Thyroid gland (tissue), 4 donors: Measurements from ENCODE around the gene GDF11. TPM values are rescaled to one million over a fixed set of nuclear protein-coding genes. Genes with fewer than 3 reads are reported as not detected.

Experiments
- DNase-seq, 2 donors: peaks; one replicate each; pipeline ENCODE4 v3.0.0-alpha.2; 2019
- H3K27ac ChIP-seq, 3 donors: fragments of 200-600 bp; sonication (generic); 1 replicate in 2 of 3; 2 replicates in 1 of 3; pipeline ENCODE4 v1.5.1; 2016 to 2019; ENCODE audit warnings: mild to moderate bottlenecking in 1 of 3, moderate library complexity in 1 of 3
- H3K27me3 ChIP-seq: fragments of 200-600 bp; sonication (generic); one replicate; pipeline ENCODE4 v1.5.1; 2019
- H3K36me3 ChIP-seq, 2 donors: fragments of 200-600 bp; sonication (generic); one replicate each; pipeline ENCODE4 v1.5.1; 2016 to 2019
- H3K4me1 ChIP-seq, 2 donors: fragments of 200-600 bp; sonication (generic); one replicate each; pipeline ENCODE4 v1.5.1; 2017 to 2019
- H3K4me3 ChIP-seq, 3 donors: fragments of 200-600 bp; sonication (generic); replicated peaks in 1 of 3; 1 replicate in 2 of 3; 2 replicates in 1 of 3; pipeline ENCODE4 v1.5.1; 2016; ENCODE audit warnings: mild to moderate bottlenecking in 1 of 3
- H3K9me3 ChIP-seq: fragments of 200-600 bp; sonication (generic); one replicate; pipeline ENCODE4 v1.5.1; 2017
- POLR2A ChIP-seq, 2 donors: fragments of 450-650 bp; IDR thresholded peaks; one replicate each; pipeline ENCODE4 v1.6.1; 2017; ENCODE audit warnings: antibody characterized with exemption in 2 of 2, mild to moderate bottlenecking in 2 of 2, moderate library complexity in 1 of 2
- WGBS, 2 donors: methylation state at CpG; one replicate each; pipeline ENCODE4 v1.1.5; 2017; 5-methylcytosine and 5-hydroxymethylcytosine counted together
- intact Hi-C: fragments of 100-400 bp; cut with DNase I; formaldehyde crosslinking; loops from one replicate; pipeline ENCODE4 v1.15.1; 2023
- total RNA-seq, 4 donors: library from RNA; depleted of rRNA; stranded (reverse); fragments of >200 nt; gene quantifications; one replicate each; pipeline ENCODE4 v1.2.3, GENCODE V29; 2016
- TF ChIP-seq, protein P1 (sequence below), 6 experiments: fragments of 200-600 bp in 3 of 6; fragments of 450-650 bp in 3 of 6; sonication (generic) in 3 of 6; IDR thresholded peaks; one replicate each; pipeline ENCODE4 v1.5.1; 2016 to 2019; ENCODE audit warnings: antibody characterized with exemption in 6 of 6, mild to moderate bottlenecking in 2 of 6, inconsistent platforms in 1 of 6, moderate library complexity in 1 of 6

GDF11 gene
- total RNA-seq, 4 donors from 2014 or later = 4.8 to 7.5 (median 6.7) TPM

- no peak for DNase-seq
- no peaks in the 10 kb centered on the region for H3K9me3 ChIP-seq
- no peaks in the 10 kb centered on the region for H3K36me3 ChIP-seq
- H3K4me3 ChIP-seq = no peak overlapping the region
- no peaks in the 10 kb centered on the region for H3K27me3 ChIP-seq
- H3K27ac ChIP-seq = no peak overlapping the region
- intact Hi-C loops = no loop called here
- WGBS, 2 donors = 78 to 85% methylated on average over 5 of the region's 5 CpGs
- no peak for TF ChIP-seq POLR2A (IDR thresholded peaks at IDR 0.05)
- TF ChIP-seq, protein P1, sequence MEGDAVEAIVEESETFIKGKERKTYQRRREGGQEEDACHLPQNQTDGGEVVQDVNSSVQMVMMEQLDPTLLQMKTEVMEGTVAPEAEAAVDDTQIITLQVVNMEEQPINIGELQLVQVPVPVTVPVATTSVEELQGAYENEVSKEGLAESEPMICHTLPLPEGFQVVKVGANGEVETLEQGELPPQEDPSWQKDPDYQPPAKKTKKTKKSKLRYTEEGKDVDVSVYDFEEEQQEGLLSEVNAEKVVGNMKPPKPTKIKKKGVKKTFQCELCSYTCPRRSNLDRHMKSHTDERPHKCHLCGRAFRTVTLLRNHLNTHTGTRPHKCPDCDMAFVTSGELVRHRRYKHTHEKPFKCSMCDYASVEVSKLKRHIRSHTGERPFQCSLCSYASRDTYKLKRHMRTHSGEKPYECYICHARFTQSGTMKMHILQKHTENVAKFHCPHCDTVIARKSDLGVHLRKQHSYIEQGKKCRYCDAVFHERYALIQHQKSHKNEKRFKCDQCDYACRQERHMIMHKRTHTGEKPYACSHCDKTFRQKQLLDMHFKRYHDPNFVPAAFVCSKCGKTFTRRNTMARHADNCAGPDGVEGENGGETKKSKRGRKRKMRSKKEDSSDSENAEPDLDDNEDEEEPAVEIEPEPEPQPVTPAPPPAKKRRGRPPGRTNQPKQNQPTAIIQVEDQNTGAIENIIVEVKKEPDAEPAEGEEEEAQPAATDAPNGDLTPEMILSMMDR (IDR thresholded peaks at IDR 0.05) = no peak
- no peaks in the 10 kb centered on the region for H3K4me1 ChIP-seq
Measured at GRCh38 chr12:55699471-55700055, 43.4 kb upstream of the GDF11 start.

GRCh38 chr12:55700255-55701018, 42.5 kb upstream of the GDF11 start:
- intact Hi-C loops = no loop called here
- H3K36me3 ChIP-seq = no peaks in the 10 kb centered on the region

GRCh38 chr12:55702861-55703260, 40.1 kb upstream of the GDF11 start:
- intact Hi-C loops = no loop called here
- no peak overlapping the region for H3K27ac ChIP-seq

More at GRCh38 chr12:55700255-55701018, 42.5 kb upstream of the GDF11 start:
- Histone ChIP-seq H3K9me3 (no peaks in the 10 kb centered on the region), H3K4me1 (no peaks in the 10 kb centered on the region), H3K27me3 (no peaks in the 10 kb centered on the region), H3K27ac (no peak overlapping the region), H3K4me3 (no peak overlapping the region)
- WGBS, 2 donors = 87 to 92% methylated on average over 16 to 19 of the region's 21 CpGs
- TF ChIP-seq POLR2A (IDR thresholded peaks at IDR 0.05) = no peak
- TF ChIP-seq, protein P1 (IDR thresholded peaks at IDR 0.05) = no peak
- DNase-seq = no peak

DNA sequence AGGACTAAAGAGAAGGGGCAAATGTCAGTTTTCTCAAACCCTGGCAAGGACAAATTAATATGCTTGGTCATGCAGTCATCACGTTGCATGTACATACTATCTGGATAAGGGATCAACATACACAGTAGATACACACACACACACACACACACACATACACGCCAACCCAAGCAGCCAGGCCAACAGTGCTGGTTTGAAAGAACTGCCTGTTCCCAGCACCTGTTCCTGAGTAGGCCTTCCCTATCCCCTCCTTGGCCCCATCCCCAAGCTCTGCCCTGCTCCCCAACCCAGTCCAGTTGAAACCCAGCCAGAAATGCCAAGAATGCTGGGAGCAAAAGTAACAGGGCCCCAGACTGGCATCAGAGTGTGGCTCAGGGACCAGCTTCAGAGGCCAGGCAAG, 39.6 kb upstream of the GDF11 start:
- 56 to 74% methylated on average over 2 of the region's 2 CpGs for WGBS, 2 donors
- intact Hi-C loops = no loop called here

More at GRCh38 chr12:55702861-55703260, 40.1 kb upstream of the GDF11 start:
- H3K27me3 ChIP-seq = no peaks in the 10 kb centered on the region
- no peaks in the 10 kb centered on the region for H3K9me3 ChIP-seq
- TF ChIP-seq, protein P1 (IDR thresholded peaks at IDR 0.05) = no peak
- TF ChIP-seq POLR2A (IDR thresholded peaks at IDR 0.05) = no peak
- DNase-seq = no peak
- no peaks in the 10 kb centered on the region for H3K36me3 ChIP-seq
- H3K4me3 ChIP-seq = no peak overlapping the region
- H3K4me1 ChIP-seq = peaks cover 3 to 8% of the 10 kb centered on the region in 2 donors
- WGBS, 2 donors = 88% methylated on average over 8 of the region's 8 CpGs

More for the DNA sequence above, 39.6 kb upstream of the GDF11 start:
- Histone ChIP-seq H3K4me3 (no peak overlapping the region), H3K9me3 (no peaks in the 10 kb centered on the region), H3K27ac (no peak overlapping the region), H3K36me3 (no peaks in the 10 kb centered on the region), H3K4me1 (peaks cover 7 to 11% of the 10 kb centered on the region in 2 donors), H3K27me3 (no peaks in the 10 kb centered on the region)
- no peak for DNase-seq
- no peak for TF ChIP-seq POLR2A (IDR thresholded peaks at IDR 0.05)
- TF ChIP-seq, protein P1 (IDR thresholded peaks at IDR 0.05) = no peak
